H1 (cell line): ENCODE measurements around the gene GLRX5.

Experiments
- CTCF ChIP-seq, 3 experiments: IDR thresholded peaks; 1 replicate in 2 of 3; 2 replicates in 1 of 3; pipeline versions ENCODE4 v1.5.1 to v1.6.1; 2011; ENCODE audit warnings: low read length in 3 of 3, mild to moderate bottlenecking in 3 of 3, inconsistent platforms in 2 of 3, low read depth in 1 of 3, moderate library complexity in 1 of 3; ENCODE audit not compliant: insufficient read depth in 1 of 3; ENCODE audit errors: control extremely low read depth in 1 of 3
- EZH2 ChIP-seq: fragments of 200-600 bp; sonication (generic); IDR thresholded peaks from 2 replicates; pipeline ENCODE4 v1.7.1; 2012; ENCODE audit warnings: low read depth, mild to moderate bottlenecking, moderate library complexity, low read length, inconsistent platforms; ENCODE audit not compliant: severe bottlenecking
- GTF2F1 ChIP-seq: IDR thresholded peaks from 2 replicates; pipeline ENCODE4 v1.6.1; 2012; ENCODE audit warnings: low read depth, low read length, improper control_type of control experiment, borderline replicate concordance
- KDM4A ChIP-seq: IDR thresholded peaks from one replicate; pipeline ENCODE4 v1.7.1; 2012; ENCODE audit warnings: low read depth, mild to moderate bottlenecking, moderate library complexity, low read length, inconsistent platforms; ENCODE audit not compliant: severe bottlenecking
- POLR2A ChIP-seq, 2 experiments: IDR thresholded peaks; 1 replicate in 1 of 2; 2 replicates in 1 of 2; pipeline ENCODE4 v1.6.1; 2011; ENCODE audit warnings: low read depth in 2 of 2, low read length in 2 of 2, mild to moderate bottlenecking in 2 of 2; ENCODE audit errors: control extremely low read depth in 1 of 2
- POLR2AphosphoS5 ChIP-seq: IDR thresholded peaks from 2 replicates; pipeline ENCODE4 v1.6.1; 2011; ENCODE audit warnings: low read depth, low read length
- RAD21 ChIP-seq, 2 experiments: IDR thresholded peaks in 1 of 2; conservative IDR thresholded peaks in 1 of 2; 2 replicates each; pipeline ENCODE4 v1.6.1; 2011; ENCODE audit warnings: low read depth in 2 of 2, low read length in 2 of 2, improper control_type of control experiment in 1 of 2, inconsistent platforms in 1 of 2, mild to moderate bottlenecking in 1 of 2, moderate library complexity in 1 of 2
- RXRA ChIP-seq: IDR thresholded peaks from 2 replicates; pipeline ENCODE4 v1.6.1; 2011; ENCODE audit warnings: low read depth, mild to moderate bottlenecking, low read length, moderate library complexity; ENCODE audit not compliant: insufficient read depth
- TAF1 ChIP-seq: IDR thresholded peaks from 2 replicates; pipeline ENCODE4 v1.6.1; 2011; ENCODE audit warnings: mild to moderate bottlenecking, low read depth, low read length
- YY1 ChIP-seq: IDR thresholded peaks from 2 replicates; pipeline ENCODE4 v1.6.1; 2011; ENCODE audit warnings: low read depth, mild to moderate bottlenecking, low read length
- ZNF274 ChIP-seq: IDR thresholded peaks from 2 replicates; pipeline ENCODE4 v1.7.0; 2012; ENCODE audit warnings: low read length, borderline replicate concordance; ENCODE audit errors: extremely low read depth

- TF ChIP-seq CTCF (IDR thresholded peaks at IDR 0.05; ENCODE audit: control extremely low read depth in 1 of 3, insufficient read depth in 1 of 3, low read depth in 1 of 3, low read length in 3 of 3) (no peak), ZNF274 (no peak), KDM4A (no peak), YY1 (no peak), GTF2F1 (no peak), RXRA (no peak), POLR2AphosphoS5 (no peak), POLR2A (IDR thresholded peaks at IDR 0.05; ENCODE audit: control extremely low read depth in 1 of 2, low read depth in 2 of 2, low read length in 2 of 2) (no peak), TAF1 (no peak), EZH2 (no peak), RAD21 (IDR thresholded peaks at IDR 0.05 in 1 of 2, conservative IDR thresholded peaks at IDR 0.05 in 1 of 2; ENCODE audit: low read depth in 2 of 2, low read length in 2 of 2) (no peak)
These were observed 16.6 kb downstream of the GLRX5 start for GRCh38 chr14:95551435-95551834.
